G401 (cell line): Measurements from ENCODE around the gene DCDC2. TPM values are rescaled to one million over a fixed set of nuclear protein-coding genes. Genes with fewer than 3 reads are reported as not detected.
"Not testable (repeated sequence)": the region's sequence is repeated elsewhere in the genome, so short reads cannot be mapped to it uniquely, and the experiment has no call there.

Experiments
- DNase-seq: peaks from one replicate; pipeline ENCODE4 v3.0.0-alpha.2; 2015; ENCODE audit warnings: low spot score
- in situ Hi-C: cut with HindIII; loops from 2 replicates; pipeline ENCODE4 v1.10.0; 2016; ENCODE audit warnings: low sequenced_read_pairs, mixed read lengths
- total RNA-seq: library from RNA; depleted of rRNA; stranded (reverse); fragments of >200 nt; shearing (Covaris generic); gene quantifications from 2 replicates; pipeline ENCODE4 v1.2.3, GENCODE V29; 2014

The DCDC2 gene
- total RNA-seq, 1 experiment from 2014 or later = not detected

DNA sequence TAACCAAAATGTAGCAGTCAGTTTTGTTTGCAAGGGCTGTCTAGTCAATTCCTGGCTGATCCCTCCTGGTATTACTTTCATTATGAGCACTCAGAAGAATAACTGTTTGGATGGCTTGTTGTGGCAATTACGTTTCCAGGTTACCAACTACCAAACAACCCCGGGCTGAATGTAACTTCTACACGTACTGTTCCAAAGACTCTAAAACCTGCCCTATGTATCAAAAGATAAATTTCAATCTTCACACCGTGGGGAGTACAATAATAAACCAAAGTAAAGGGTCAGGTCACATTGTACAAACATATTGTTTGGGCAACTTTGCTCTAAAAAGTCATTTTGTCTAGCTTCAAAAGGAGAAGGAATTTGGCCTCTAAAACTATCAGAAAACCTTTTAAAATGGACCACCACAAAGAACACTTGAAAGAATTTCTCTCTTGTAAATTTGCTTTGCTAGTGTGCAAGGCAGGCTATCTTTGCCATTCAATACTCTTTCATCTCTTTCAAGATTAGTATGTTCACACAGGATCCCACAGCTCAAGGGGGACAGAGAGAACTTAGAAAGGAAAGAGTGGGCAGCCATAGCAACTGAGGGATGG, 27.6 kb downstream of the DCDC2 start:
- in situ Hi-C loops = no loop called here
- DNase-seq = no peak

DNA sequence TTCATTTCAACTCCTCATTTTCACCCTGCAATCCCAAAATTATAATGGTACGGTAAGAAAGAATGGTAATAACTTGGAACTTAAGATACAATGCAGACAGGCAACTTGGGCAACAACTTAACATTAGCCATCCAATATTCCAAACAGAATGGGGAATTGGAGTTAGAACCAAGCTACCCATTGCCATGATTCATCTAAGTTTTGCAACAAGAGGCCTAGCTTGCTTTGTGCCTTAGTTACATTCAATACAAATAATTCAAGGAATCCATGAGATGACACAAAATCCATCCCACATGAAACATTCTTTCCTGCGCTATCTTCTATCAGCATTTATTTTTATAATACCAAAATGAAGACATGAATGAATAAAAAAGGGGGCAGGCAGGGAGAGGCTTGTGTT, 28.4 kb downstream of the DCDC2 start:
- DNase-seq = no peak

DNA sequence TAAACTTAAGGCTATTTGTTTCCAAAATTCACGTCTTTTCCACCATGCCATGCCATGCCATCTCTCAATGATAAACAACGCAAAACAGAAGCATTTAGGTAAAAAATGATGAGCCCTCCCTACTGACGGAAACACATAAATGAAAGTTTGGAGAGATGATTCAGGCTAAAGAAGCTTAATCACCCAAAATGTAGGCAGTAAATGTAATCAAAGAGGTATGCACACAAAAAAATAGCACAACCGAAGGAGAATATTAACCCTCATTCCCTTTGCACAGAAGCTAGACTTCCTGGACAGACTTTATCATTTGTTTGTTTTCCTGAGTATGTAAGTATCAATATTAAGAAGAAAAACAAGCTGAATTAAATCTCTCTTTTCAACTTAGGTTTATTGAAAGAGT, 28.8 kb downstream of the DCDC2 start:
- in situ Hi-C loops = no loop called here
- no peak for DNase-seq

More for the DNA sequence above, 28.4 kb downstream of the DCDC2 start:
- in situ Hi-C loops = no loop called here

DNA sequence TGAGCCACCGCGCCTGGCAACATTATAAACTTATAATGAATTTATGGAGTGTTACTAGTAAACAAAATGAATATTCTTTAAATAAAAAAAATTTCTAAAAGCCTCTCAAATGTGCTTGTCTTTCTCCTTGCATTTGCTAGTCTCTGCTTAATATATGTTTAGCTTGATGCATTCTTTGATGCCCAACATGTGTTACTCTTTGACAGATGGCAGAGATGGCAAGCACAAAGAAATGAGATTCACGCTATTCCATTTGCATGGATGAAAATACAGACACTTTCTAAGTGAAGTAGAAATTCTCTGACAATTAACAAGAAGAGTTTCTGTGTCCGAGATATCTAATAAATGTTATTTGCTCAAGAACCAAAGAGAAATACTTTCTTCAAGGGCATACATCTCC, 30.1 kb downstream of the DCDC2 start:
- no peak for DNase-seq
- in situ Hi-C loops = no loop called here

DNA sequence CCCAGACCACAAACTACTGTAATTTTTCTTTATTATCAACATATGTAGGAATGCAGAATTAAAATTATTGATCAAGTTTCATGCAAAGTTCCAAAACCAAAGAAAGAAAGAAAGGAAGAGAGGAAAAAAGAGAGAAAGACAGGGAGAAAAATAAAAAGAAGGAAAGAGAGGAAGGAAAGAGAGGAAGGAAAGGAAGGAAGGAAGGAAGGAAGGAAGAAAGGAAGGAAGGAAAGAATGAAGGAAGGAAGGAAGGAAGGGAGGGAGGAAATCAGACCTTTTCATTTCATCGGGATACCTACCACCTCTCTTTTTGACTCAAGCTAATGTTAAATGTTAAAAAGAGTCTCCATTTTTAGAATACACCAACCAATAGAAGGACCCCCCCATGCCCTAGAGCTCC, 31.9 kb downstream of the DCDC2 start:
- no peak for DNase-seq
- in situ Hi-C loops = no loop called here

DNA sequence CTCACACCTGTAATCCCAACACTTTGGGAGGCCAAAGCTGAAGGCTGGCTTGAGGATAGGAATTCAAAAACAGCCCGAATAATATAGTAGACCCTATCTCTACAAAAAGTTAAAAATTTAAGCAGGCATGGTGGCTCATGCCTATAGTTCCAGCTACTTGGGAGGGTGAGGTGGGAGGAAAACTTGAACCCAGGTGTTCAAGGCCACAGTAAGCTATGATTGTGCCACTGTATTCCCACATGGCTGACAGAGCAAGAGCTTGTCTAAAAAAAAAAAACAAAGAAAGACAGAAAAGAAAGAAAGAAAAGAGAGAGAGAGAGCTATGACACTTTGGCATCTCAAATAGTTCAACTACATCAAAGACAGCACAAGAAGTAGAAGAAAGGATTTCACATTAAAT, 33.2 kb downstream of the DCDC2 start:
- in situ Hi-C loops = no loop called here
- no peak for DNase-seq

DNA sequence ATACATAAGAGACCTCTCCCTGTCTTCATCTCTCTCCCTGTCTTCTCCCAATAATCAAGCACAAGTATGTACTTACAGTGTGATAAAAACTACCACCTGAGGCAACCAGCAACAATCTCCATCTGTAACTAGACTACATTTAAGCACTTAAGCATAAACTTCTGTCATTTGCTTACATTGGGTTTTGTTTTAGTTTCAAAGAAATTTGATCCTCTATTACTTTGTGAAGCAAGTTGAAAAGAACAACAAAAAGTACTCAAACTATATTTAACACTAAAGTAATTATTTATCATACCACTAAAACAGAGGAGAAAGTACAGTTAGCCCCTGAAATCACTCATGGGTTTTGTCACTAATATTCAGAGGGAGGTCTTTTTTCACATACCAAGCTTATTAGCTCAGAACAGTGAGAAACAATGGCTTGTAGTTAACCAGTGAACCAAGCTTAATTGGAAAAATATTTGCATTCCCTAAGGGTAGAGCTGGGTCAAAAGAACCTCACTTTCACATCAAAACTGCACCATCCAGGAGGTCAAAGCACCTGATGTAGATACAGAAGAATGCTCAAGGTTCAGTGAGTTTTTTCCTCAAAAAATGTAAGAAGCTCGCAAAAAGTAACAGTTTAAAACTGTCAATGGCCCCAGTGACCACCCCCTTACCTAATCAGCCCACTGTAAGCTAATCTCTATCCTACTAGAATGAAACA, 34.1 kb downstream of the DCDC2 start:
- in situ Hi-C loops = no loop called here
- DNase-seq = no peak

DNA sequence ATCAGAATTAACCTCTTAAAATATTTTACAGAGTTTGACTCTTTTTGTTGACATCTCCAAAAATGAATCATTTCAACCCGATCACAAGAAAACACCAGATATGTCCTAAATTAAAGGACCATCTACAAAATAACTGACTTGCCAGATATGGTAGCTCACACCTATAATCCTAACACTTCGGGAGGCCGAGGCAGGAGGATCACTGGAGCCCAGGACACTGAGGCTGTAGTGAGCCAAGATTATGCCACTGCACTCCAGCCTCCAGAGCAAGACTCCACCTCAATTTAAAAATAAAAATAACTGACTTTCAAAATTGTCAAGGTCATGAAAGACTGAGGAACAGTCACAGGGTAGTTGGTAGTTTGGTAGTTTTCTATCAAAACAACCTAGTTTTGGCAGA, 34.9 kb downstream of the DCDC2 start:
- DNase-seq = no peak
- in situ Hi-C loops = no loop called here

DNA sequence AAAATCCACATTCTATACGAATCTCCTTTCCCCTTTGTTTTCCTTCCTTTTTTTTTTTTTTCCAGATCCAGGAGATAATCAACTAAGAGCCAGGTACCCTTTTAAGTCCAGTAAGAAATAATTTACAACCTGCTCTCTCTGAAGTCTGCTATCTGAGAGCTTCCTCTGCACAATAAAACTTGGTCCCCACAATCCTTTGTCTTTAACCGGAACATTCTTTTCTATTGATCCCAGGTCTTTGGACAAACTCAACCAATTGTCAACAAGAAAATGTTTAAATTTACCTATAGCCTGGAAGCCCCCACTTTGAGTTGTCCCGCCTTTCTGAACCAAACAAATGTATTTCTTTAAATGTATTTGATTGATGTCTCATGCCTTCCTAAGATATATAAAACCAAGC, 35.4 kb downstream of the DCDC2 start:
- DNase-seq, in situ Hi-C loops: not testable (repeated sequence)

DNA sequence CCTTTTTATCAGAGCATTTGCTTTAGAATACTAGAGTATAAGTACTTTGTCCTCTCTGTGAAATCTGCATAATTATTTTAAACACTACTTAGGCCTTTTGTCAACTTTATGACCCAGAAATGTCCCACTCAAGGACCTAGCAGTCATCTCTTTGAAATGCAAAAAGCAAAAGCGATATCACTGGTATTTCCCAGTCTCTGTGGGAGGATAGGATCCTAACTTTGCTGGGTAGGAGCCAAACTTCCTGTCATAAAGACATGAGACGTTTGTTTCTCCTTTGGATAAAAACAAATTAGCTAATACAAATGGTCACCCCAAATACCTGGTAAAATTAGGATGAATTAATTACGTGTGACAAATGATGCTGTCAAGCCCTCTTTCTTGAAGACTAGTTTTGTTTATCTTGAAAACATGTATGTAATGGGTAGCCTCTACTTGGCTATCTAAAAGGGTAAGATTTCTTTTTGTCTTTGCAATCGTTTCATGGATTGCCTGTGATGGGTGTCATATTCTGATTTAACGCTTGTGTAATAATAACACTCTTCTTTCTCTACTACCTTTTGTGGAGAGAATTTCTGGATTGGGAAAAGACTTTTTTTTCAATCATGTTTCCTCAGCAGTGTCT, 36.2 kb downstream of the DCDC2 start:
- in situ Hi-C loops = no loop called here
- DNase-seq = no peak

DNA sequence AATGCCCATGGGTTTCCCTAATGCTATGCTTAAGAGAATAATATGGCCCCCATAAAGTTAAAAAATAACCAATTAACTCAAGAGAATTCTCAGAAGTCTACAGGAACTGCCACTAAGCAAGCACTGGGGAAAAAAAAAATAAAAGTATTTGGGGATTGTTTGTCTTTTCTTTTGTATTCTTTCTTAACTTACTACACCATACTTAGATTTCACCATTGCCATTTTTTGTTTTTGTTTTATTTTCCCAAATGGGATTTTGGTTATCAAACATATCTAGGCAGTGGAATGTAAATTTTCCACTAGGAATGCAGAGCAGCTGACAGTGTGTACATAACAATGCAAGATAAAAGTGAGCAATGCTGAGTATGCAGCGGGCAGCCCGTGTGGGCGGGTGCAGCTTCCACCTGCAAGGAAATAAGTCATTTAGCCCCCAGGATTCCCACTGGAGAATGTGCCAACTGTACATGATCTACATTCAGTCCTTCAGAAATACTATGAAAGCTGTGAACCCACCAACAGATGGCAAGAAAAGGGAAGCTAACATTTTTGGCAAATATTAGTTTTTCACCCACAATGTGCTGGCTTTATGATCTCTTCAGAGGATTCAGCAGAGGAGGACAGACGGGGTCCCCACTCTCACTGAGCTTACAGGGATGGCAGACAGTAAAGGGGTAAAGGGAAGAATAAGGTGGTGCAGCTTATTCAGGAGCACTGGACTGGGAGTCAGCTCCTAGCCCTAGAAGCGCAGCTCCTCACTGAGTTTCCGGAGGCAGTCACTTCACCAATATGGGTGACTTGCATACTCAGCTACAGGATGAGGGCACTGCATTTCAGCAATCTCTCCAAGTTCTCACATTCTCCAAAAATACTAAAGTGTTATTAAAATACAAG, 44.4 kb downstream of the DCDC2 start:
- DNase-seq = no peak
- in situ Hi-C loops = no loop called here

DNA sequence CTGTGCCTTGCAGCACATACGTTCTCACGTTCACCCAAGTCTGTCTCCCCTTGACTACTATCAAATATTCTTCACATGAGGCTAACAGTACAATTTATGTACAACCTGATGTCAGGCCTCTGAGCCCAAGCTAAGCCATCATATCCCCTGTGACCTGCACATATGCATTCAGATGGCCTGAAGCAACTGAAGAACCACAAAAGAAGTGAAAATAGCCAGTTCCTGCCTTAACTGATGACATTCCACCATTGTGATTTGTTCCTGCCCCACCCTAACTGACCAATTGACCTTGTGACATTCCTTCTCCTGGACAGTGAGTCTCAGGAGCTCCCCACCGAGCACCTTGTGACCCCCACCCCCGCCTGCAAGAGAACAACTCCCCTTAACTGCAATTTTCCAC, 46.1 kb downstream of the DCDC2 start:
- in situ Hi-C loops, DNase-seq: not testable (repeated sequence)

DNA sequence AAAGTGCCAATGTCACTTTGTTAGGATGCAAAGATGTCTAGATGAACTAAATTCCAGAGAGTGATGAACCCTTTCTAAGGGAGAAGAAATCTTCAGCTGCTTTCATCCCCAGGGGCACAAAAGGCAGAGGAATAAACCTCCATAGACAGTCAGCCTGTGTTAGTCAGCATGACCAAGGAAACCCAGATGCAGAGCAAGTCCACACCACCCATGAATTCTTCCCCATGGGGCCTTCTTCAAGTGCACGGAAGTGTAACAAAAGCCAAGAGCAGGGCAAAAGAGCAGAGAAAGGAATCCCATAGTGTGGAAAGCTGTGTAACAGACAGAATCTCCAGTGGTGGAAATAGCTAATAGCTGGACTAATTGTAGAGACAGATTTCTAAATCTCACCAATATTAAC, 50.0 kb downstream of the DCDC2 start:
- in situ Hi-C loops = no loop called here
- no peak for DNase-seq

DNA sequence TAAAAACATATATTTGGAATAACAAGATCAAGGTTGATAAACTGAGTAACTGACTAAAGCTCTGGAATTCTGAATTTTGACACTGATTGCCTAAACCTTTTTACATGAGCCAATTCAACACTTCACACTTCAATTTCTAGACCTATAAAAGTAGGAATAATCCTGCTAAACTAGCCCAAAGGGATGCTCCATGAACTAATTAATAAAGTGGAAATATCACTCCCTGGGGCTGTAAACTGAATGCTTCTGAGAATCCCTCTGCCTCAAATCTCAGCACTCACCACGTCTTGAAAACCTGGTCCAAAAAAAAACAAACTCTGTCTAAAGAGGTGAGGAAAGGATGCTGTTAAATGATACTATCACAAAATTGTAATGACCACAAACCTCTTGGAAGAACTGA, 50.9 kb downstream of the DCDC2 start:
- in situ Hi-C loops = no loop called here
- DNase-seq = no peak

DNA sequence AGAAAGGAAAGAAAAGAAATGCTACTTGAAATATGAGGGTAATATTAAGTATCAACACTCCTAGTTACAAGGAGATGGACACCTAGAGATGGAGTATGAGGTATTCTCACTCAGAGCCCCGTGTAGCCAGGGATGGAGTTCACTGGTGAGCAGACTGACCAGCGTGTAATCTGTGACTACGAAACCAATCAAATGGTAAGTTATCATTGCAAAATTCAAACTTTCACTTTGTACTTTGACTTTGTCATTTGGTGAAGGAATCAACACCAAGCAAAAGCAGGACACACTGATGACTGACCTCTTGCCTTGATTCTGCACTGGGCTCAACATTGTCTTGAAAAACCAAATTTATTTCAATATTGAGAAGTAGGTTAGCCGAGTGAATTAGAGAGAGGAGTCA, 51.8 kb downstream of the DCDC2 start:
- no peak for DNase-seq
- in situ Hi-C loops = no loop called here

DNA sequence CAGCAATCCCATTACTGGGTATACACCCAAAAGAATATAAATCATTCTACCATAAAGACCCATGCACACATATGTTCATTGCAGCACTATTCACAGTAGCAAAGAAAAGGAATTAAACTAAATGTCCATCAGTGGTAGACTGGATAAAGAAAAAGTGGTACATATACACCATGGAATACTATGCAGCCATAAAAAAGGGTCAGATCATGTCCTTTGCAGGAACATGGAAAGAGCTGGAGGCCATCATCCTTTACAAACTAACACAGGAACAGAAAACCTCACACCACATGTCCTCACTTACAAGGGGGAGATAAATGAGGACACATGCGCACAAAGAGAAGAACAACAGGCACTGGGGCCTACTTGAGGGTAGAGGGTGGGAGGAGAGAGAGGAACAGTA, 60.9 kb downstream of the DCDC2 start:
- no peak for DNase-seq
- in situ Hi-C loops = no loop called here

DNA sequence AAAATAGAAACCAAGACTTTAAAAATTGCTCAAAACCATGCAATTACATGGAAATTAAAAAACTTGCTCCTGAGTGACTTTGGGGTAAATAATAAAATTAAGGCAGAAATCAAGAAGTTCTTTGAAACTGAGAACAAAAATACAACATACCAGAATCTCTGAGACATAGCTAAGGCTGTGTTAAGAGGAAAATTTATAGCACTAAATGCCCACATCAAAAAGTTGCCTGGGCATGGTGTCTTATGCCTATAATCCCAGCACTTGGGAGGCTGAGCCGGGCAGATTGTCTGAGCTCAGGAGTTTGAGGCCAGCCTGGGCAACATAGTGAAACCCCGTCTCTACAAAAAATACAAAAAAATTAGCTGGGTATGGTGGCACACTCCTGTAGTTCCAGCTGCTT, 64.0 kb downstream of the DCDC2 start:
- in situ Hi-C loops, DNase-seq: not testable (repeated sequence)

DNA sequence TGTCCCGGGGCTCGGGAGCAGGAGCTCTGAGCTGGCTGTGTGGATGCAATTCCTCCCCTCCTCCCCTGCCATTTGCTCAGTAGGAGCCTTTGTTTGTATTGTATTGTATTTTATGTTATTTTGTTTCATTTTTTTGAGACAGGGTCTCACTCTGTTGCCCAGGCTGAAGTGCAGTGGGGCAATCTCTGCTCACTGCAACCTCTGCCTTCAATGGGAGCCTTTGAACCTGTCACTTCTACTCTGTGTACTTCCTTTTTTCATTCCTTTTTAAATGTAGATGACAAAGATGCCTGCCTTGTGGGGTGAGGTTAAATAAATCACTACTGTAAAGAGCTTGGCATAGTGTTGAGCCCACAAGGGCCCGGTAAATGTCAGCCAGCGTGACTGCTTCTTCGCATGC, 70.6 kb downstream of the DCDC2 start:
- no peak for DNase-seq
- in situ Hi-C loops = no loop called here

DNA sequence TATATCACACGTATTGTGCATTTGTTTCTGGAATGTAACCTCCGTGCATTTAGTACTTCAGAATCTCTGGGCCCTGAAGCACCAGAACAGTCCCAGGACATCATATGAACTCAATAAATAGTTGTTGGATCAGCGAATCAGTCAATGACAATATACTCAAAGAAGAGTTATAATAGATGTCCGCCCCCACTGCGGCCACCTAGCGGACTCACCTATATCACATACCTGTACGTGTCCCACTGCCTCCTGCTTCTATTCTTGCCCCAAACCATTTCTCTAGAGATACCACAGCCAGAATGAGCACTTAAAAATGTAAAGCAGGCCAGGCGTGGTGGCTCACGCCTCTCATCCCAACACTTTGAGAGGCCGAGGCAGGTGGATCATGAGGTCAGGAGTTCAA, 73.9 kb downstream of the DCDC2 start:
- in situ Hi-C loops = no loop called here
- no peak for DNase-seq
